MCF 10A (cell line): ENCODE measurements around the gene UBE2Z. TPM values are rescaled to one million over a fixed set of nuclear protein-coding genes. Genes with fewer than 3 reads are reported as not detected.

Source experiments
- BruUV-seq: library from RNA; stranded (reverse); fragments of 400-500 nt; replicated peaks from 2 replicates; lab custom pipeline; 2021; lab: Mats Ljungman, UMichigan
- CTCF ChIA-PET: fragments of 300-600 bp; sonication (Branson Sonifier 250); formaldehyde crosslinking; extraction: SDS; loops from one replicate; lab custom pipeline; 2021; ENCODE audit warnings: antibody characterized with exemption, inconsistent platforms; lab: Yijun Ruan, JAX
- POLR2A ChIA-PET: fragments of 300-600, 350-650 bp; sonication (Branson Sonifier 250); formaldehyde crosslinking; extraction: SDS; loops from one replicate; lab custom pipeline; 2020; ENCODE audit warnings: antibody characterized with exemption, inconsistent platforms; lab: Yijun Ruan, JAX
- DNase-seq: peaks from one replicate; pipeline ENCODE4 v3.0.0-alpha.2; 2018; ENCODE audit not compliant: unreplicated experiment
- H3K27ac Mint-ChIP-seq: one replicate; pipeline ENCODE4 v1.8.0; 2022; ENCODE audit warnings: mild to moderate bottlenecking, low read depth, mixed read lengths; ENCODE audit not compliant: unreplicated experiment
- H3K27me3 Mint-ChIP-seq: one replicate; pipeline ENCODE4 v1.8.0; 2022; ENCODE audit warnings: mixed read lengths; ENCODE audit not compliant: insufficient read depth, unreplicated experiment
- H3K36me3 Mint-ChIP-seq: one replicate; pipeline ENCODE4 v1.8.0; 2022; ENCODE audit warnings: mild to moderate bottlenecking, moderate library complexity, mixed read lengths; ENCODE audit not compliant: insufficient read depth, unreplicated experiment
- H3K4me1 Mint-ChIP-seq: one replicate; pipeline ENCODE4 v1.8.0; 2022; ENCODE audit warnings: mixed read lengths; ENCODE audit not compliant: insufficient read depth, unreplicated experiment
- H3K4me3 Mint-ChIP-seq: one replicate; pipeline ENCODE4 v1.8.0; 2022; ENCODE audit warnings: mild to moderate bottlenecking, moderate library complexity, mixed read lengths; ENCODE audit not compliant: unreplicated experiment
- H3K9me3 Mint-ChIP-seq: one replicate; pipeline ENCODE4 v1.8.0; 2022; ENCODE audit warnings: mixed read lengths; ENCODE audit not compliant: unreplicated experiment
- intact Hi-C: fragments of 100-400 bp; cut with micrococcal nuclease; formaldehyde crosslinking; loops from 2 replicates; pipeline ENCODE4 v1.14.1; 2022
- total RNA-seq: library from RNA; stranded (reverse); gene quantifications from 2 replicates; pipeline ENCODE4 v1.2.3, GENCODE V29; 2022
- TF ChIP-seq, protein P1 (sequence below): fragments of 200-600 bp; IDR thresholded peaks from one replicate; pipeline ENCODE4 v1.8.0; 2022; ENCODE audit warnings: antibody characterized with exemption, mild to moderate bottlenecking; ENCODE audit not compliant: unreplicated experiment

UBE2Z gene
- total RNA-seq, 1 experiment from 2014 or later = 106 TPM

DNA sequence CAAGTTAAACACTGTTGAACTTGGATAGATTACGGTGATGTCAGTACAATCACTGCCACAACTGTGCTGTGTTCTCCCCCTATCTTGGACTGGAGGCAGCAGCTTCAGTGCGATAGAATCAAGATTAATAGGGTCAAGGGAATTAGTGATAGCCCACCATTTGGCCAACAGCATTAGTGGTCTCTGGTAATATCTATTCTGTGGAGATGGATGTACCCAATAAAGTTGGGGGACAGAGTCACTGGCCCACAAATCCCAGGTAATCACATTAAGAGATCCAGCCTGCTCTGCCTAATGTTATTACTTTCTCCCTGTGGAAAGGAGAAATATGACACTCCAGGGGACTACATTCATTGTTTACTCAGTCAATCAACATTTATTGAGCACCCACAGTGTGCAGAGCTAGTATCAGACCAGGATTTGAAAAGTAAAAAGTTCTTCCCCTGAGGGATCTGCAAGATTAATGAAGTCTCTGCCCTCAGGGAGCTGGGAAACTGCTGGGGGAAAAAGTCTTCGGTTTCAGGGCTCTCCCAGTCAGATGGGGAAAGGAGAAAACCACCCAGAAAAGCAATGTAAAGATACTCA, 39.2 kb upstream of the UBE2Z start:
- POLR2A ChIA-PET = interaction anchor here (1.4 to 2.0 kb wide), 2 partner anchors 8 to 27 kb away, joined by 5 read pairs; no protein-coding TSS in a partner anchor
- Mint-ChIP-seq H3K27me3 (no peaks in the 10 kb centered on the region), H3K4me1 (no peaks in the 10 kb centered on the region), H3K36me3 (peaks cover 17% of the 10 kb centered on the region), H3K4me3 (no peak overlapping the region), H3K9me3 (no peaks in the 10 kb centered on the region), H3K27ac (no peak overlapping the region)
- no peak for DNase-seq
- no TSS peak for BruUV-seq
- CTCF ChIA-PET = interaction anchor here (0.6 to 1.4 kb wide), 4 partner anchors 26 to 438 kb away, joined by 3 to 7 read pairs (median 3); no protein-coding TSS in a partner anchor
- intact Hi-C loops = no loop called here
- TF ChIP-seq, protein P1, sequence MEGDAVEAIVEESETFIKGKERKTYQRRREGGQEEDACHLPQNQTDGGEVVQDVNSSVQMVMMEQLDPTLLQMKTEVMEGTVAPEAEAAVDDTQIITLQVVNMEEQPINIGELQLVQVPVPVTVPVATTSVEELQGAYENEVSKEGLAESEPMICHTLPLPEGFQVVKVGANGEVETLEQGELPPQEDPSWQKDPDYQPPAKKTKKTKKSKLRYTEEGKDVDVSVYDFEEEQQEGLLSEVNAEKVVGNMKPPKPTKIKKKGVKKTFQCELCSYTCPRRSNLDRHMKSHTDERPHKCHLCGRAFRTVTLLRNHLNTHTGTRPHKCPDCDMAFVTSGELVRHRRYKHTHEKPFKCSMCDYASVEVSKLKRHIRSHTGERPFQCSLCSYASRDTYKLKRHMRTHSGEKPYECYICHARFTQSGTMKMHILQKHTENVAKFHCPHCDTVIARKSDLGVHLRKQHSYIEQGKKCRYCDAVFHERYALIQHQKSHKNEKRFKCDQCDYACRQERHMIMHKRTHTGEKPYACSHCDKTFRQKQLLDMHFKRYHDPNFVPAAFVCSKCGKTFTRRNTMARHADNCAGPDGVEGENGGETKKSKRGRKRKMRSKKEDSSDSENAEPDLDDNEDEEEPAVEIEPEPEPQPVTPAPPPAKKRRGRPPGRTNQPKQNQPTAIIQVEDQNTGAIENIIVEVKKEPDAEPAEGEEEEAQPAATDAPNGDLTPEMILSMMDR = no peak

DNA sequence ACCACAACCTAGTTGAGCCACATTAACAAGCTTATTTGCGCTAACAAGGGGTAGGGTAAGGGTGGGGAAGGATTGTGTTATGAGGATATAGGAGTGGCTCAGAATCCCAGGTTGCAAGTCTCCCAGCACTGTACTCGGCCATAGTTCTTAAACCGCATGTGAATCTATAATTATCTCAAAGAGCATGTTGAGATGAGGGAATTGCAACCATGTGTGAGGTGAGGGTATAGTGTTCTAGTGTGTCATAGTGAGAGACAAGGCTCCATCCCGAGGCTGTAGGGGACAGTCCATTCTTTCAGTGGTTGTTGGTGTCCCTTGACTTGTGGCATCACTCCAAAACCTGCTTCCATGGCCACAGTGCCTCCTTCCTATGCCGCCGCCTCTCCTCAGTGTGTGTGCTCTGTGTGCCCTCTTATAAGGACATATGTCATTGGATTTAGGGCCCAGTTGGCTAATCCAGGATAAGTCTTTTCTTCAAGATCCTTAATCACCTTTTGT, 38.3 kb upstream of the UBE2Z start:
- intact Hi-C loops = no loop called here
- Mint-ChIP-seq H3K4me3 (no peak overlapping the region), H3K27me3 (no peaks in the 10 kb centered on the region), H3K36me3 (peaks cover 8% of the 10 kb centered on the region), H3K9me3 (no peaks in the 10 kb centered on the region), H3K4me1 (no peaks in the 10 kb centered on the region), H3K27ac (no peak overlapping the region)
- no peak for DNase-seq
- ChIA-PET POLR2A (interaction anchor here (0.7 to 2.0 kb wide), 3 partner anchors 9 to 41 kb away, joined by 3 to 5 read pairs (median 5); no protein-coding TSS in a partner anchor), CTCF (interaction anchor here (0.9 to 4.7 kb wide), 3 partner anchors 9 to 65 kb away, joined by 3 to 23 read pairs (median 7); no protein-coding TSS in a partner anchor)
- TF ChIP-seq, protein P1 = no peak
- BruUV-seq = no TSS peak

DNA sequence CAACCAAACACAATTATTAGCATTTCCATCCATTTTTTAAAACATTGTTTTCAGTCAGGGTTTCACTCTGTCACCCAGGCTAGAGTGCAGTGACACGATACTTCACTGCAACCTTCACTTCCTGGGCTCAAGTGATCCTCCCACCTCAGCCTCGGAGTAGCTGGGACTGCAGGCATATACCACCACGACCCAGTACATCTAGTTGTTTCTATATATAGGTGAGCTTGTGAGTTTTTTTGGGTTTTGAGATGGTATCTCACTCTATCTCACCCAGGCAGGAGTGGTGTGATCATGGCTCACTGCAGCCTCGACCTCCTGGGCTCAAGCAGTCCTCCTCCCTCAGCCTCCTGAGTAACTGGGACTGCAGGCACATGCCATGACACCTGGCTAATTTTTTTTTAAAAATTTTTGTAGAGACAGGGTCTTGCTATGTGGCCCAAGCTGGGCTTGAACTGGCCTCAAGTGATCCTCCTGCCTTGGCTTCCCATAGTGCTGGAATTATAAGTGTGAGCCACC, 37.1 kb upstream of the UBE2Z start:
- Mint-ChIP-seq H3K4me1 (no peaks in the 10 kb centered on the region), H3K9me3 (no peaks in the 10 kb centered on the region), H3K27ac (no peak overlapping the region), H3K4me3 (no peak overlapping the region), H3K36me3 (no peaks in the 10 kb centered on the region), H3K27me3 (no peaks in the 10 kb centered on the region)
- ChIA-PET POLR2A (interaction anchor here (0.6 to 2.0 kb wide), 4 partner anchors 10 to 837 kb away, joined by 3 to 5 read pairs (median 3); partner anchors contain the start of gene ATP5MC1), CTCF (interaction anchor here (0.6 to 4.7 kb wide), 8 partner anchors 8 to 161 kb away, joined by 3 to 23 read pairs (median 3); no protein-coding TSS in a partner anchor)
- no TSS peak for BruUV-seq
- TF ChIP-seq, protein P1 = no peak
- DNase-seq = no peak
- intact Hi-C loops = no loop called here
